ENCODE data around the gene PLA2G4B. TPM values are rescaled to one million over a fixed set of nuclear protein-coding genes. Genes with fewer than 3 reads are reported as not detected.

Gene PLA2G4B
- total RNA-seq, 1 donor from 2014 or later = 8.2 TPM

DNA sequence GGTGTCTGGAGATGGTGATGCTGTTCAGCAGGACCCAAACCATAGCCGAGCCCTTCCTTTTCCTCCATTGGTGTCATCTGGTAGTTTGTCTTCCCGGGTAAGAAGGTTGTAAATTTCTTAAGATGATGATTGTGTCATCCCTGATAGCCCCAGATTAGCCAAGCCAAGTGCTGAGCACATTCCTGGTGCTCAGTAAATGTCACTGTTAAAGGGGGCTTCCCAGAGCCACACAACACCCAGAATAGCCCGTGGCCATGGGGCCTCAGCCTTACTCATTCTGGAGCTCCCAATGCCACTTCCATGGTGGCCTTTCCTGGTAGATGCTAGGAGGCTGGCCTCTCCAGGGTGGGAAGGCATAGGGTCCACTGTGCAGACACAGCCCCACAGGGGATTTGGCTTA is 4.6 kb upstream of the PLA2G4B start:
- intact Hi-C loops (cut with micrococcal nuclease) = no loop called here
- ATAC-seq (ENCODE audit: low read depth) (no peak), DNase-seq (no peak)
- H3K27ac Mint-ChIP-seq = no peak overlapping the region
- no peak overlapping the region for H3K4me3 Mint-ChIP-seq
- TF ChIP-seq CTCF (IDR thresholded peaks at IDR 0.05) = no peak
- H3K9me3 Mint-ChIP-seq = no peaks in the 10 kb centered on the region
- ChIA-PET POLR2A (no interaction called here), CTCF (no interaction called here)
- peaks cover 20% of the 10 kb centered on the region for H3K36me3 Mint-ChIP-seq (ENCODE audit: low read depth)
- no peaks in the 10 kb centered on the region for H3K27me3 Mint-ChIP-seq
- peaks cover 10% of the 10 kb centered on the region for H3K4me1 Mint-ChIP-seq

GRCh38 chr15:41836073-41836472 is 2.6 kb upstream of the PLA2G4B start:
- H3K9me3 Mint-ChIP-seq = no peaks in the 10 kb centered on the region
- no peak for DNase-seq
- no peaks in the 10 kb centered on the region for H3K27me3 Mint-ChIP-seq
- H3K4me1 Mint-ChIP-seq = peaks cover 10% of the 10 kb centered on the region
- intact Hi-C loops (cut with micrococcal nuclease) = no loop called here
- no peak for TF ChIP-seq CTCF (IDR thresholded peaks at IDR 0.05)
- peaks cover 26% of the 10 kb centered on the region for H3K36me3 Mint-ChIP-seq (ENCODE audit: low read depth)
- no peak overlapping the region for H3K4me3 Mint-ChIP-seq
- ChIA-PET CTCF (no interaction called here), POLR2A (no interaction called here)
- no peak overlapping the region for H3K27ac Mint-ChIP-seq
- ATAC-seq (ENCODE audit: low read depth) = no peak

DNA sequence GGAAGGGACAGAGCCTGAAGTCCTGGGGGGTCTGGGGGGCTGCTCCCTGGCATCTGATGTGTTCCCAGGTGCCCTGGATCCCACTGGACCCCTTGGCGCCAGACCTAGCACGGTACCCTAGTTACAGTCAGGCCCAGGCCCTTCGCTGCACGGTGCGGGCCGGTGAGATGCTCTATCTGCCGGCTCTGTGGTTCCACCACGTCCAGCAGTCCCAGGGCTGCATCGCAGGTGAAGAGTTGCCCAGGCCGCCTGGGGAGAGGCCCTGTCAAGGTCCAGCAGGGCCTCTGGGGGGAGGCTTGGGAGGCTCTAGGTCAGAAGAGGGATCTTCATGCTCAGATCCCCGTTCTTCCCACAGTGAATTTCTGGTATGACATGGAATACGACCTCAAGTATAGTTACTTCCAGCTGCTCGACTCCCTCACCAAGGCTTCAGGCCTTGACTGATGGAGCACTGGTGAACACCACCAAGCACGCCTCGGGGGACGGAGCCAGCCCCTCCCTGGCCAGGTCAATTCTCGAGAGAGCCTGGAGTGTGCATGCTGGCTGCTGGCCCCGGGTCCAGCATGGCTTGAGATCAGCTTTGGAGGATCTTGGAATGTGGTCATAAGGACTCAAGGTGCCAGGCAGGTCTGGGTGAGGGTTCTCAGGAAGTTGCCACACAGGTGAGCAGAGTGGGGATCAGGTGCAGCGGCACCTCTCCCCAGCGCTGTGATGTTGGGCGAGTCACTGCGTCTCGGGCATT is 1.8 kb upstream of the PLA2G4B start:
- intact Hi-C loops (cut with micrococcal nuclease) = no loop called here
- peaks cover 28% of the 10 kb centered on the region for H3K36me3 Mint-ChIP-seq (ENCODE audit: low read depth)

DNA sequence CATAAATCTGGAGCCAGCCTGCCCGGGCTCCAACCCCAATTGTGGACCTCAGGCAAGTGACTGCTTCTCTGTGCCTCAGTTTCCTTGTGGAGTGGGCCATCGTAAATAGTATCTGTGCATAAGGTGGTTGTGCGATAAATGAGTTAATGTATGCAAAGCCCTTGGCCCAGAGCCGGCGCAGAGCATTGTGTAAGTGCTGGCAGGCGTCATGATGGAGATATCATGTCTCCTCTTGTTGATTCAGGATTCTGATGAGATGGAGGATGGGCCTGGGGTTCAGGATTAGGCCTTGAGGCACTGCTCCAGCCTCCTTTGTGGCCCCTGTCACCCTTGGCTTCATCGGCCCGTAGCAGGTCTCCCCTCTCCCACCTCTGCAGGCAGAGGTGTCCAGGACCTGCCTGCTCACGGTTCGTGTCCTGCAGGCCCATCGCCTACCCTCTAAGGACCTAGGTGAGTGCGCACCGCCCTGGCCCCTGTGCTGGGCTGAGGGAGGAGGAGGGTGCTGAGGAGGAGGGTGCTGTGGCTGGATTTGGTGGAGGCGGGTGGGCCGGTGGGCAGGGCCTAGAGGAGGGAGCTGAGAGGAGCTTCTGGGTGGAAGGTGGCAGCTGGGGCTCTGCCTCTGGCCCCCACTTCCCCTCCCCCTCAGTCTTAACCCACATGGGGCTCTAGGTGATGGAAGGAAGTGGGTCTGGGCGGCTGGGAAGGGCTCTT is 1.3 kb downstream of the PLA2G4B start:
- ATAC-seq (ENCODE audit: low read depth) (no peak), DNase-seq (no peak)
- Mint-ChIP-seq H3K4me1 (peaks cover 2% of the 10 kb centered on the region), H3K27me3 (no peaks in the 10 kb centered on the region), H3K27ac (no peak overlapping the region), H3K4me3 (no peak overlapping the region), H3K9me3 (no peaks in the 10 kb centered on the region), H3K36me3 (ENCODE audit: low read depth) (peaks cover 25% of the 10 kb centered on the region)
- no peak for TF ChIP-seq CTCF (IDR thresholded peaks at IDR 0.05)
- ChIA-PET CTCF (no interaction called here), POLR2A (no interaction called here)
- intact Hi-C loops (cut with micrococcal nuclease) = no loop called here

More for the DNA sequence above, 1.8 kb upstream of the PLA2G4B start:
- no peak for TF ChIP-seq CTCF (IDR thresholded peaks at IDR 0.05)
- H3K4me1 Mint-ChIP-seq = peaks cover 10% of the 10 kb centered on the region
- no peak for DNase-seq
- no peaks in the 10 kb centered on the region for H3K27me3 Mint-ChIP-seq
- H3K4me3 Mint-ChIP-seq = no peak overlapping the region
- ATAC-seq (ENCODE audit: low read depth) = no peak
- CTCF ChIA-PET = no interaction called here
- POLR2A ChIA-PET = interaction anchor here (0.6 kb wide), 1 partner anchor 803 kb away, joined by 3 read pairs; no protein-coding TSS in a partner anchor
- no peaks in the 10 kb centered on the region for H3K9me3 Mint-ChIP-seq
- no peak overlapping the region for H3K27ac Mint-ChIP-seq

- POLR2A ChIA-PET = no interaction called here
- peaks cover 2% of the 10 kb centered on the region for H3K4me1 Mint-ChIP-seq
- no peak for TF ChIP-seq CTCF (IDR thresholded peaks at IDR 0.05)
- no peak overlapping the region for H3K27ac Mint-ChIP-seq
- no peaks in the 10 kb centered on the region for H3K27me3 Mint-ChIP-seq
- intact Hi-C loops (cut with micrococcal nuclease) = no loop called here
- CTCF ChIA-PET = no interaction called here
- no peak for DNase-seq
- no peak overlapping the region for H3K4me3 Mint-ChIP-seq
- ATAC-seq (ENCODE audit: low read depth) = no peak
- H3K9me3 Mint-ChIP-seq = no peaks in the 10 kb centered on the region
- peaks cover 21% of the 10 kb centered on the region for H3K36me3 Mint-ChIP-seq (ENCODE audit: low read depth)
These were observed 2.0 kb downstream of the PLA2G4B start for GRCh38 chr15:41840673-41841072.
